A673 (cell line): ENCODE measurements around the gene KIF5A. TPM values are rescaled to one million over a fixed set of nuclear protein-coding genes. Genes with fewer than 3 reads are reported as not detected.

Experiments
- BruUV-seq: library from RNA; stranded (reverse); fragments of 400-500 nt; replicated peaks from 2 replicates; lab custom pipeline; 2021; lab: Mats Ljungman, UMichigan
- CTCF ChIA-PET: fragments of 300-600 bp; sonication (Branson Sonifier 250); formaldehyde crosslinking; loops from one replicate; lab custom pipeline; 2022; ENCODE audit warnings: antibody characterized with exemption; lab: Charles Lee
- POLR2A ChIA-PET: fragments of 300-600 bp; sonication (Branson Sonifier 250); formaldehyde crosslinking; loops from one replicate; lab custom pipeline; 2022; ENCODE audit warnings: antibody characterized with exemption; ENCODE audit not compliant: low non-redundant PET; lab: Charles Lee
- DNase-seq: peaks from one replicate; pipeline ENCODE4 v3.0.0-alpha.2; 2015; ENCODE audit warnings: low spot score
- H3K27ac ChIP-seq: fragments of 200-600 bp; sonication (generic); 2 replicates; pipeline ENCODE4 v1.5.1; 2016; ENCODE audit warnings: mixed run types, low read depth, mild to moderate bottlenecking, mixed read lengths, antibody characterized with exemption, low read length; ENCODE audit not compliant: poor library complexity, severe bottlenecking
- H3K27me3 ChIP-seq: fragments of 200-600 bp; sonication (generic); replicated peaks from 2 replicates; pipeline ENCODE4 v1.6.1; 2017; ENCODE audit warnings: mixed run types, low read depth, mild to moderate bottlenecking, mixed read lengths, antibody characterized with exemption, low read length; ENCODE audit not compliant: insufficient read depth, poor library complexity
- H3K36me3 ChIP-seq: fragments of 200-600 bp; sonication (generic); 2 replicates; pipeline ENCODE4 v1.6.1; 2016; ENCODE audit warnings: mixed run types, mild to moderate bottlenecking, mixed read lengths, antibody characterized with exemption, low read length; ENCODE audit not compliant: insufficient read depth, poor library complexity, severe bottlenecking
- H3K4me1 ChIP-seq: fragments of 200-600 bp; sonication (generic); 2 replicates; pipeline ENCODE4 v1.6.1; 2017; ENCODE audit warnings: mixed run types, mild to moderate bottlenecking, mixed read lengths, antibody characterized with exemption, low read length; ENCODE audit not compliant: insufficient read depth, poor library complexity, severe bottlenecking
- H3K4me3 ChIP-seq: fragments of 200-600 bp; sonication (generic); 2 replicates; pipeline ENCODE4 v1.5.1; 2016; ENCODE audit warnings: low read depth, mixed run types, mild to moderate bottlenecking, mixed read lengths, low read length; ENCODE audit not compliant: poor library complexity, severe bottlenecking
- H3K9me3 ChIP-seq: fragments of 200-600 bp; sonication (generic); 2 replicates; pipeline ENCODE4 v1.6.1; 2016; ENCODE audit warnings: mixed run types, low read depth, mild to moderate bottlenecking, mixed read lengths, antibody characterized with exemption, low read length; ENCODE audit not compliant: poor library complexity, severe bottlenecking
- CTCF ChIP-seq: fragments of 300-800, 200-600 bp; sonication (generic); conservative IDR thresholded peaks from 2 replicates; pipeline ENCODE4 v1.5.1; 2017; ENCODE audit warnings: low read depth, mild to moderate bottlenecking, antibody characterized with exemption, low read length, moderate library complexity, mixed read lengths
- EZH2 ChIP-seq: fragments of 200-600 bp; sonication (generic); IDR thresholded peaks from 2 replicates; pipeline ENCODE4 v1.6.1; 2017; ENCODE audit warnings: borderline replicate concordance, low read depth, mild to moderate bottlenecking, mixed read lengths, antibody characterized with exemption, low read length; ENCODE audit not compliant: poor library complexity, severe bottlenecking
- intact Hi-C: fragments of 100-400 bp; cut with micrococcal nuclease; formaldehyde crosslinking; loops from one replicate; pipeline ENCODE4 v1.10.0; 2022; ENCODE audit not compliant: unreplicated experiment
- total RNA-seq: library from RNA; stranded (reverse); gene quantifications from 2 replicates; pipeline ENCODE4 v1.2.3, GENCODE V29; 2021

KIF5A gene
- total RNA-seq, 1 experiment from 2014 or later, result 2.1 TPM

- TF ChIP-seq CTCF (no peak), EZH2 (no peak)
- intact Hi-C loops, result no loop called here
- POLR2A ChIA-PET, result no interaction called here
- Histone ChIP-seq H3K4me3 (no peak overlapping the region), H3K27me3 (no peaks in the 10 kb centered on the region), H3K9me3 (no peaks in the 10 kb centered on the region), H3K27ac (no peak overlapping the region), H3K36me3 (no peaks in the 10 kb centered on the region), H3K4me1 (peaks cover 11% of the 10 kb centered on the region)
- no peak for DNase-seq
- CTCF ChIA-PET, result no interaction called here
- BruUV-seq, result no TSS peak
Observed at GRCh38 chr12:57551637-57552305, 1.9 kb downstream of the KIF5A start.

- no peak for DNase-seq
- ChIA-PET CTCF (no interaction called here), POLR2A (no interaction called here)
- no TSS peak for BruUV-seq
- no peak for TF ChIP-seq CTCF
- TF ChIP-seq EZH2, result no peak
- no peak overlapping the region for H3K4me3 ChIP-seq
- H3K4me1 ChIP-seq, result peaks cover 11% of the 10 kb centered on the region
- H3K9me3 ChIP-seq, result no peaks in the 10 kb centered on the region
- no peak overlapping the region for H3K27ac ChIP-seq
- H3K27me3 ChIP-seq, result no peaks in the 10 kb centered on the region
- intact Hi-C loops, result no loop called here
- no peaks in the 10 kb centered on the region for H3K36me3 ChIP-seq
Observed at GRCh38 chr12:57552306-57552651, 2.4 kb downstream of the KIF5A start.

GRCh38 chr12:57552835-57553313 is 3.0 kb downstream of the KIF5A start:
- Histone ChIP-seq H3K36me3 (no peaks in the 10 kb centered on the region), H3K27me3 (no peaks in the 10 kb centered on the region), H3K9me3 (no peaks in the 10 kb centered on the region), H3K4me3 (no peak overlapping the region), H3K4me1 (peaks cover 11% of the 10 kb centered on the region), H3K27ac (no peak overlapping the region)
- CTCF ChIA-PET, result no interaction called here
- no peak for DNase-seq
- intact Hi-C loops, result no loop called here
- POLR2A ChIA-PET, result interaction anchor here (0.6 kb wide), 1 partner anchor 189 kb away, joined by 3 read pairs; no protein-coding TSS in a partner anchor
- no TSS peak for BruUV-seq
- TF ChIP-seq EZH2 (no peak), CTCF (no peak)
